ENCODE results near the gene SLC12A3. TPM values are rescaled to one million over a fixed set of nuclear protein-coding genes. Genes with fewer than 3 reads are reported as not detected.
A peak's percentile ranks its signal among the peaks of the same experiment; 100 is the strongest.

Gene SLC12A3
- total and polyA plus RNA-seq, 2 donors (not counting 1 experiment from before 2014, with no cell fraction given): not detected

DNA sequence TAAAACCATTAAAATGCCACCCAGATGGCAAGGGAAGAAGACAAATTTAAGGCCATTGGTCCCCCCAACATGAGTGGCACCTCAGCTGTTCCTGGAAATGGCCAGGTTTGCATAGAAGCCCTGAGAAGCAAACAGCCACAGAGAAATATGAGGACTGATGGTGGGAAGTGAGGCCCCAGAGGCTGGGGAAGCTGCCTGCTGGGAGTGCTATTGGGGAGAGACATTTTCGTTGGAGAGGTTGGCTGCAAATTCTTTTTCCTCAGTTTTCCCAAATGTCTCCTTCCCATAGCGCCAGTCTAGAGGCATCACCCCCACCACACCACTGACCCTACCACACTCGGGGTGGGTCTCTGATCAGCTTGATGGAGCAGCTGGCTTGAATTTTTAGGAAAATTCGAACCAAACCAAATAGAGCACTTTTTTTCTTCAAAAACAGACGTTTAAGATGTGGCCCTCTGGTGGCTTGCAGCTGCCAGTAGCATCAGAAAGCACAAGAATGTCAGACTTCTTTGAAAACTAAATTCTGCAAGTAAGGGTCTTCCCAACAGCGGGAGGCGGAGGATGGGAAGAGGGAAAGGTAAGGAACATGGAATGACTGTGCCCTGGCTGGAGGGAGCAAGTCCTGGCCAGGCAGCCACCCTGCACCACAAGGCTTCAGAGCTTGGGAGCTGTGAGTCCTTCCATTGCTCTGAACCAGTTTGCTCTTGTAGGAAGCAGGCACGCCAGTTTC, 13.2 kb upstream of the SLC12A3 start:
- Histone ChIP-seq H3K27ac (ENCODE audit: insufficient read depth, low read length) (no peak overlapping the region), H3K36me3 (ENCODE audit: control insufficient read depth, insufficient read depth, low read length) (no peaks in the 10 kb centered on the region), H2AFZ (ENCODE audit: low read length) (no peak overlapping the region), H3K9ac (ENCODE audit: insufficient read depth, low read length) (no peak overlapping the region), H3K4me3 (replicated peaks in 1 of 4; ENCODE audit: control extremely low read depth in 1 of 4, insufficient read depth in 1 of 4, low read depth in 3 of 4, low read length in 4 of 4) (no peak overlapping the region), H3K4me2 (ENCODE audit: extremely low read depth, insufficient read depth, low read length) (no peak overlapping the region), H3K79me2 (ENCODE audit: control insufficient read depth, insufficient read depth, low read length) (no peaks in the 10 kb centered on the region), H3K9me3 (ENCODE audit: control insufficient read depth, insufficient read depth, low read depth, low read length) (no peaks in the 10 kb centered on the region), H4K20me1 (ENCODE audit: control insufficient read depth, extremely low read depth, insufficient read depth, low read length) (no peaks in the 10 kb centered on the region), H3K27me3 (ENCODE audit: control insufficient read depth, insufficient read depth, low read length) (no peaks in the 10 kb centered on the region), H3K4me1 (ENCODE audit: control insufficient read depth, extremely low read depth, insufficient read depth, low read length) (peaks cover 23% of the 10 kb centered on the region)
- TF ChIP-seq EZH2 (IDR thresholded peaks at IDR 0.05; ENCODE audit: low read length, missing control alignments): no peak
- TF ChIP-seq, protein P1, sequence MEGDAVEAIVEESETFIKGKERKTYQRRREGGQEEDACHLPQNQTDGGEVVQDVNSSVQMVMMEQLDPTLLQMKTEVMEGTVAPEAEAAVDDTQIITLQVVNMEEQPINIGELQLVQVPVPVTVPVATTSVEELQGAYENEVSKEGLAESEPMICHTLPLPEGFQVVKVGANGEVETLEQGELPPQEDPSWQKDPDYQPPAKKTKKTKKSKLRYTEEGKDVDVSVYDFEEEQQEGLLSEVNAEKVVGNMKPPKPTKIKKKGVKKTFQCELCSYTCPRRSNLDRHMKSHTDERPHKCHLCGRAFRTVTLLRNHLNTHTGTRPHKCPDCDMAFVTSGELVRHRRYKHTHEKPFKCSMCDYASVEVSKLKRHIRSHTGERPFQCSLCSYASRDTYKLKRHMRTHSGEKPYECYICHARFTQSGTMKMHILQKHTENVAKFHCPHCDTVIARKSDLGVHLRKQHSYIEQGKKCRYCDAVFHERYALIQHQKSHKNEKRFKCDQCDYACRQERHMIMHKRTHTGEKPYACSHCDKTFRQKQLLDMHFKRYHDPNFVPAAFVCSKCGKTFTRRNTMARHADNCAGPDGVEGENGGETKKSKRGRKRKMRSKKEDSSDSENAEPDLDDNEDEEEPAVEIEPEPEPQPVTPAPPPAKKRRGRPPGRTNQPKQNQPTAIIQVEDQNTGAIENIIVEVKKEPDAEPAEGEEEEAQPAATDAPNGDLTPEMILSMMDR (conservative IDR thresholded peaks at IDR 0.05 in 1 of 2, IDR thresholded peaks at IDR 0.05 in 1 of 2; ENCODE audit: low read depth in 1 of 2, low read length in 2 of 2): peak; percentile 47 to 61
- DNase-seq (ENCODE audit: low read depth in 2 of 2): peak; percentile 30 to 49

DNA sequence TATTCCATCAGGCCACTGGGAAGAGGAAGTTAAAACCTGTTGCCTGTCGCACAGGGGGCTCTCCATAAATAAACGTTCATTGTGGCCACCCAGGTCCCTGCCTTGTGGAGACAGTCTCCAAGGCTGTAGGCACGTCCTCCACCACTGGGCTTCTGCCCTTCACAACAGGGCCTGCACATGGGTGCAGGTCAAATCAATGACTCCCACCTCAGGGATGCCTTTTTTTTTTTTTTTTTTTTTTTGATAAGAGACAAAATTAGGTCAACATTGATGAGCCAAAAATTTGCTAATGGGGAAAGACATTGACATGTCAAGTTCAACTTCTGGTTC, 12.6 kb upstream of the SLC12A3 start:
- no peaks in the 10 kb centered on the region for H3K79me2 ChIP-seq (ENCODE audit: control insufficient read depth, insufficient read depth, low read length)
- H3K4me1 ChIP-seq (ENCODE audit: control insufficient read depth, extremely low read depth, insufficient read depth, low read length): peaks cover 23% of the 10 kb centered on the region
- H3K36me3 ChIP-seq (ENCODE audit: control insufficient read depth, insufficient read depth, low read length): no peaks in the 10 kb centered on the region
- H3K27me3 ChIP-seq (ENCODE audit: control insufficient read depth, insufficient read depth, low read length): no peaks in the 10 kb centered on the region
- no peak overlapping the region for H3K4me3 ChIP-seq (replicated peaks in 1 of 4; ENCODE audit: control extremely low read depth in 1 of 4, insufficient read depth in 1 of 4, low read depth in 3 of 4, low read length in 4 of 4)
- H3K27ac ChIP-seq (ENCODE audit: insufficient read depth, low read length): no peak overlapping the region
- H2AFZ ChIP-seq (ENCODE audit: low read length): no peak overlapping the region
- no peak overlapping the region for H3K4me2 ChIP-seq (ENCODE audit: extremely low read depth, insufficient read depth, low read length)
- H4K20me1 ChIP-seq (ENCODE audit: control insufficient read depth, extremely low read depth, insufficient read depth, low read length): no peaks in the 10 kb centered on the region
- no peaks in the 10 kb centered on the region for H3K9me3 ChIP-seq (ENCODE audit: control insufficient read depth, insufficient read depth, low read depth, low read length)
- no peak for DNase-seq (ENCODE audit: low read depth in 2 of 2)
- TF ChIP-seq, protein P1 (conservative IDR thresholded peaks at IDR 0.05 in 1 of 2, IDR thresholded peaks at IDR 0.05 in 1 of 2; ENCODE audit: low read depth in 1 of 2, low read length in 2 of 2): no peak
- TF ChIP-seq EZH2 (IDR thresholded peaks at IDR 0.05; ENCODE audit: low read length, missing control alignments): no peak
- no peak overlapping the region for H3K9ac ChIP-seq (ENCODE audit: insufficient read depth, low read length)

DNA sequence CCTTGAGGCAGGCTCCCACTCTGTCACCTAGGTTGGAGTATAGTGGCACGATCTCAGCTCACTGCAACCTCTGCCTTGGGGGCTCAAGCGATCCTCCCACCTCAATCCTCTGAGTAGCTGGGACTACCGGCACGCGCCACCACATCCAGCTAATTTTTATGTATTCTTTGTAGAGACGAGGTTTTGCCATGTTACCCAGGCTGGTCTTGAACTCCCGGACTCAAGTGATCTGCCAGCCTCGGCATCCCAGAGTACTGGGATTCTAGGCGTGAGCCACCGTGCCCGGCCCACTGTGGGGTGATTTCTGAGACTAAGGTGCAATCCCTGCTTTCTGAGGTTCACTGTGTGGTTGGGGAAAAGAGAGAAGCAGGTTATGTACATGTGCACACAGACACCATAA, 12.0 kb upstream of the SLC12A3 start:
- no peaks in the 10 kb centered on the region for H3K27me3 ChIP-seq (ENCODE audit: control insufficient read depth, insufficient read depth, low read length)
- no peak for DNase-seq (ENCODE audit: low read depth in 2 of 2)
- H3K9me3 ChIP-seq (ENCODE audit: control insufficient read depth, insufficient read depth, low read depth, low read length): no peaks in the 10 kb centered on the region
- H3K27ac ChIP-seq (ENCODE audit: insufficient read depth, low read length): no peak overlapping the region
- no peak overlapping the region for H3K4me2 ChIP-seq (ENCODE audit: extremely low read depth, insufficient read depth, low read length)
- no peak overlapping the region for H3K4me3 ChIP-seq (replicated peaks in 1 of 4; ENCODE audit: control extremely low read depth in 1 of 4, insufficient read depth in 1 of 4, low read depth in 3 of 4, low read length in 4 of 4)
- peaks cover 17% of the 10 kb centered on the region for H3K4me1 ChIP-seq (ENCODE audit: control insufficient read depth, extremely low read depth, insufficient read depth, low read length)
- H4K20me1 ChIP-seq (ENCODE audit: control insufficient read depth, extremely low read depth, insufficient read depth, low read length): no peaks in the 10 kb centered on the region
- no peaks in the 10 kb centered on the region for H3K79me2 ChIP-seq (ENCODE audit: control insufficient read depth, insufficient read depth, low read length)
- H3K9ac ChIP-seq (ENCODE audit: insufficient read depth, low read length): no peak overlapping the region
- H2AFZ ChIP-seq (ENCODE audit: low read length): no peak overlapping the region
- H3K36me3 ChIP-seq (ENCODE audit: control insufficient read depth, insufficient read depth, low read length): no peaks in the 10 kb centered on the region
- TF ChIP-seq EZH2 (IDR thresholded peaks at IDR 0.05; ENCODE audit: low read length, missing control alignments): no peak
- TF ChIP-seq, protein P1 (conservative IDR thresholded peaks at IDR 0.05 in 1 of 2, IDR thresholded peaks at IDR 0.05 in 1 of 2; ENCODE audit: low read depth in 1 of 2, low read length in 2 of 2): no peak

All from fibroblast of lung (primary cell).